Sigmoid colon (tissue), 4 donors: ENCODE results near the gene CACNA1D.

Experiments
- CTCF ChIP-seq, 4 experiments: fragments of 450-650 bp in 3 of 4; fragments of 200-600 bp in 1 of 4; IDR thresholded peaks; one replicate each; pipeline ENCODE4 v1.5.1; 2016 to 2019; ENCODE audit warnings: antibody characterized with exemption in 4 of 4, mild to moderate bottlenecking in 3 of 4, moderate library complexity in 2 of 4
- EP300 ChIP-seq, 4 donors: sonication (generic); formaldehyde crosslinking; IDR thresholded peaks; one replicate each; pipeline ENCODE4 v1.6.1; 2017; ENCODE audit warnings: antibody characterized with exemption in 4 of 4
- POLR2A ChIP-seq, 2 donors: fragments of 450-650 bp; IDR thresholded peaks; one replicate each; pipeline ENCODE4 v1.6.1; 2016; ENCODE audit warnings: antibody characterized with exemption in 2 of 2, mild to moderate bottlenecking in 2 of 2, moderate library complexity in 2 of 2
- POLR2AphosphoS5 ChIP-seq, 4 donors: sonication (generic); formaldehyde crosslinking; IDR thresholded peaks; one replicate each; pipeline ENCODE4 v1.6.1; 2017; ENCODE audit warnings: antibody characterized with exemption in 4 of 4

- TF ChIP-seq CTCF (IDR thresholded peaks at IDR 0.05) = no peak
- TF ChIP-seq EP300 (IDR thresholded peaks at IDR 0.05) = no peak
- TF ChIP-seq POLR2AphosphoS5 (IDR thresholded peaks at IDR 0.05) = no peak
- TF ChIP-seq POLR2A (IDR thresholded peaks at IDR 0.05) = no peak
These were observed 298.5 kb downstream of the CACNA1D start for GRCh38 chr3:53792866-53793265.
